SHP77 treated with DMSO at 0.1 percent for 48 hours (cell line): ENCODE results near the gene EPC1.
A peak's percentile ranks its signal among the peaks of the same experiment; 100 is the strongest.
"Not testable (repeated sequence)": the region's sequence is repeated elsewhere in the genome, so short reads cannot be mapped to it uniquely, and the experiment has no call there.

Experiments
- DNase-seq: peaks from one replicate; lab custom pipeline; 2025; lab: John Stamatoyannopoulos, UW

Gene EPC1

DNA sequence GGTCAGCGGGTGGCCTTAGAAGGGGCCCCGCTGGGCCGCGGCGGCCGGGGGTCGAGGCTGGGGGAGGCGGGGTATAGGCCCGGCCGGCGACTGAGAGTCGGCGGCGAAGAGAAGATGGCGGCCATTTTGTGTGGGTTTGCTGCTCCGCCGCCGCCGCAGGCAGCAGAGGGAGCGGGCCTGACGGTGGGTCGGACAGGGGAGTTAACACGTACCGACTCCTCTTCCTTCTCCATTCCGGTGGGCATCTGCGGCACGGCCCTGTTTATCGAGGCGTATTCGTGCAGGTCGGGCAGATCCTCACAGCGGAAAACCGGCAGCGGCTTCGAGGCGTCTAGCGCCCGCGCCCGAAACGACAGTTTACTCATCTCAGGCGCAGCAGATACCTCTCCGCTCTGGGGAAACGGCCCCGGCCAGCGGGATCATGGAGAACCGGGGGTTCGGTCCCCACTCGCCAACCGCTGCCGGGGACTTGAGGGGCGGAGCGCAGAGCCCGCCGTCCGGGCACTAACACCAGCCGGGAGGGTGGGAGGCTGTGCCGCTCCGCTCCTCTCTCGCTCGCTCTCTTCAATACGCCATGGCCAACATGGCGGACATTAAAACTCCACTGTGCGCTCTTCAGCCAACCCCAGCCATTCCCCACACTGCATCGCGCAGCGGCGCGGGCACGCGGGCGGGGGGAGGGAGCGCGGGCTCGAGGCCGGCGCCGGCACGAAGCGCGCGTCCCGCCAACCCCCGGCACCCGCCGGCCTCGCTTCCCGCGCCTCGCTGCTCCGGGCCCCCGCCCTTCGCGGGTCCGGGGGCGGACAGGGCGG is at the start of gene EPC1:
TSS of gene EPC1 (minus strand) at position 608 of the 812 bp plus-strand sequence. CDS start at position 365, 243 bp downstream.
- DNase-seq: peak; percentile 27

DNA sequence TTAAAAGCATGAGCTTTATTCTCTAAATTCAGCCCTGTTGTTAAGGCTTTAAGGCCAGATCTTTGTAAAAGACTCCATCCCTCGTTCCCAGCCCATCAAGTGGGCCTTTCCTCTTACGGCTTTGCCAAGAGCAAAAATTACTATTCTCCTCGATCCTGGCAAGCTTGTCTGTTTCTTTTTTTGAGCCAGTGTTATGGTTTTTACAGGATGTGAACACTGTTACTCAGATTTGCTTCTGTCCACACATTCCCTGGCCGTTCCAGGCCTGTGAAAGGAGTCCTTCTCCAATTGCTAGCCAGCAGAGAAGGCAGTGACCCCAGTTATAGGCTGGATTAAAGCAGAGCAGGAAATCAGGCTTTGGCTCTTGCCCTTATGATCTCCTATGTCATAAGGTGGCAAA is 47.0 kb upstream of the EPC1 start:
- DNase-seq: no peak

DNA sequence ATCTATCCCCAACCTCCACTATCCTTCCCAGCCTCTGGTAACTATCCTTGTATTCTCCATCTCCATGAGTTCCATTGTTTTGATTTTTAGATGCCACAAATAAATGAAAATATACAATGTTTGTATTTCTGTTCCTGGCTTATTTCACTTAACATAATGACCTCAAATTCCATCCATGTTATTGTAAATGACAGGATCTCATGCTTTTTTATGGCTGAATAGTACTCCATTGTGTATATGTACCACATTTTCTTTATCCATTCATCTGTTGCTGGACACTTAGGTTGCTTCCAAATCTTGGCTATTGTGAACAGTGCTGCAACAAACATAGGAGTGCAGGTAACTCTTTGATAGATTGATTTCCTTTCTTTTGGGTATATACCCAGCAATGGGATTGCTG is 45.3 kb upstream of the EPC1 start:
- not testable (repeated sequence) for DNase-seq

- DNase-seq: no peak
Observed at GRCh38 chr10:32390193-32390592, 43.2 kb upstream of the EPC1 start.

- DNase-seq: no peak
Observed at GRCh38 chr10:32388258-32389027, 41.5 kb upstream of the EPC1 start.

GRCh38 chr10:32386623-32387260 is 39.8 kb upstream of the EPC1 start:
- no peak for DNase-seq

DNA sequence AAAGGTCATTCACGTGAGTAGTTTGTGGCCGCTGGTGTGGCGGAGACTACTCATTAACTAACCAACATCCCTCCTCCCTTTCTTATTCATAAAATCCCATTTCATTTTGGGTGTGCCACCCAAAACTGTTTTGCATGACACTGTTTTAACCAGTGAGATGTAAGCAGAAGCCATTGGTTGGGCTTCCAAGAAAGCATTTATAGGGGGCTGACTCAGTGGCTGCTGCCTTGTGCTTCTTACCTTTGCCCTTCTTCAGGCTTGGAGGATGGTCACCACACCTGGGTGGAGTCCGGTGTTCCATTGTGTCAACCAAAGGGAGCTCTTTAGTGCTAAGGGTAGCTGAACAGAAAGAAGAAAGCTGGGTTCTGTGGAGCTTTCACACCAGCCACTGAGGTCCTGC is 37.2 kb upstream of the EPC1 start:
- no peak for DNase-seq

GRCh38 chr10:32381165-32381564 is 34.2 kb upstream of the EPC1 start:
- no peak for DNase-seq

DNA sequence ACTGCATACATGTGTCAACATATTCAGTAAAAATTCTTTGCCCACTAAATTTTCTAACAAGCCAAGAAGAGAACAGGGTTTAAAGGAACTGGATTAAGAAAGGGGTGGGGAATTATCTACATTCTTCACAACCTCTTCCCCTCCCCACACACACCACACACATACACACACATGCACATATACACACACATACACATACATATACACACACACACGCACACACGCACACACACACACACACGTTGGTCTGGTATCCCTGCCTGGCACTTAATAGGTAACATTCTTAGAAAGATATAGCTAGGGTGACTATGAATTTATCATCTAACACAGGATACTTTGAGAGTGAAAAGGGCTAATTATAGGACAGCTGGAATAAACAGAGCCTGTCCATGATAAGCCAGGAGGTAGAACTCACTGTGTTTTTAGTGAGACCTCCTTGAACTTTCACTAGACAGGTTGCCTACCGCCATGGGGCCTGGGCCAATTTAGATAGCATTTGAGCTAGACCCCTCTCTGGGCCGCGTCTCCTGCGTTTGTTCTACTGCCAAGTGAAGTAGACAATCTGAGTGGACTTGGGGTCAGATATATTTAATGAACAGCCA is 33.1 kb upstream of the EPC1 start:
- no peak for DNase-seq

DNA sequence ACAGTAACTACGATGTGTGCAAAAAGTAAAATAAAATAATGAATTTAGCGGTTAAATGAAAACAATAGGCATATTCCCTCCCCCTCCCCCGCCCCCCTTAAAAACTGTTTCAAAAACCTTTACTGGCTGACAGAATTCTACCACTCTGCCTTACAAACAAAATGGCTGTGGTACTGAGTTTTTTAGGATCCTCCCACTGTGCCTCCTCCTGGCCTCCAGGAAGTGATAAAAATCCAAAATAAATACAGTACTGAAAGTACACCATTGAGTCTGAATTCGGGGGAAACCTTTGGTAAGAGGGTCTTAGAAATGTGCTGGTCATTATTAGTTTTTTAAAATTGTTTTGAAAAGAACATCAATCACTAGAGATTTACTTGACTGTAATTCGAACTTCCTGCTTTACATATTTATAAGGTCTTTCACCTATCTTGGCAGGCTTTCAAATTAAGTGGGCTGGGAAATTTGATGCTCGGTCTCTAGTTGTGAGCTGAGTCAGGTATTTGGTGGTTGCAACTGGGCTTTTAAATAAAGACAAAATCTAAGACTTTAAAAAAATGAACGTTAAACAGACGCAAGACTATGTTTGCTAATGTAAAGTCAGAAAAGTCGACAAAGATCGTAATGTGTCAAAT is 32.5 kb upstream of the EPC1 start:
- peak; percentile 76 for DNase-seq

DNA sequence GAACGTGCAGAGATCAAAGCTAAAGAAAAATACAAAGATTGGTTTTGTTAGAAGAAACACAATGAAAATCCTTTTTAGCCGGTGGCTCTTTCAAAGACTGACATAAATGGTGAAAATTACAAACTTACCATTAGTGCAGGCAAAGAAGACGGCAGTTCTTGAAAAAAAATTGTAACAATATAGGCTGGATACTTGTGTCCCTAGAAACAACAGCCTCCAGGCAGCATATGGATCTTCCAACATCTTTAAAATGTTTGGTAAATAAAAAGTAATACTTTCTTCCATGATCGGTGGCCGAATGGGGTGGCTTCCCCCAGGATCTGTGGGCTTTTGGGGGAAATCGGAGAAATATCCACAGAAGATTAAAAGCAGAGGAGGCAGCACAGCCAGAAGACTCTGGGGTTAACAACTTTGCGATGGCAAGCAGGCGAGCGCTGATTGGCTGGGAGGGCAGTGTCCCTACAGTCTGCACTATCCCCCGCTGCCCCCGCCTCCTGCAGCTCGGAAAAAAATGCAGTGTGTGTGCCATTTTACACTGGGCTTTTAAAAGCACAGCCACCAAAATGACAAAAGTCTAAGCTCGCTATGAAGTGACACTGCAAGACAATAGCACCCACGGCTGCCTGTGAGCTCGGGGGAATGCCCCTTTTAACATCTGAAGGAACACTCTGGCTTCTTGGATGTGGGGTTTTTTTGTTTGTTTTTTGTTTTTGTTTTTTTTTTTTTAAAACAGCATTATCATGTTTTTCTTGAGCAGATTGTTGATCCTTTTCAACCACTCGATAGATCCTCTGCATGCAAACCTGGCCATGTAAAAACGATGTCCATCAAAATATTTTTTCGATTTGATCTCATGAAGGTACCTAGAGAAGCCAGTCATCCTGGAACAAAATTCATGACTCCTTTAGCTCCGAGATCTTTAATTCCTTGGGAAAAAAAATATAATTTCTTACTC is 31.7 kb upstream of the EPC1 start:
- DNase-seq: peak; percentile 83

GRCh38 chr10:32377458-32378259 is 30.7 kb upstream of the EPC1 start:
- DNase-seq: peak; percentile 79

DNA sequence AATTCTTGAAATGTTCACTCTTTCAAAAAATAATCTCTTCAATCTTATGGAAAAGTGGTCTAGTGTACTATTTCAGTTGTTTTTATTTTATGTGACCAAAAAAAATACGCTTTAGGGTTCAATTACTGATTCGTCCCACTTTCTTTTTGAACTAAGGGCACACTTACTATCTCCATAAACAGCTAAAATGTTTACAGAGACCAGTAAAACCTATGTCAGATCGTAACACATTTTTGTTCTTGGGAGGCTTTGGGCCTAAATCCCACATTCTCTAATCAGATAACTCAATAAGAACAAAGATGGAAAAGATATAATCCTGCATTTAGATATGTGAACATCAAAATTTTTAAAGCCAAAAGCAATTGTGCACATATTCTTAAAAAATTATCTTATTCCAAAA is 29.8 kb upstream of the EPC1 start:
- no peak for DNase-seq

DNA sequence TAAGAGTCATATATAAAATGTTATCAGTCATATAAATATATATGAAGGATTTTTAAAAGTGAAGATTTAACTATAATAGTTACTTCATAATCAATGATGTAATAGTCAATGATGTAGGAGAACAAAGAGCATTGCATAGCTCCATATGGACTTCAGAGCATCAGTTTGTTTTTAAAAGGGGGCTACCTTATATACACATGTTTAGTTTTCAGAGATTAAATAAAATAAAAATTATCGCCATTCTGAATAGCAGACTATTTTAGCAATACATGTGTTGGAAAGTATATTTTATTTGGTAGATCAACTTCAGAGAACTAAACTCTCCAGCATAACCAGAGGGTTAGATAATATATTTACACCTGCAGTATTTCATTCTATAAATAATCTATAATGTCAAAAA is 29.1 kb upstream of the EPC1 start:
- DNase-seq: no peak

GRCh38 chr10:32375631-32376030 is 28.7 kb upstream of the EPC1 start:
- DNase-seq: no peak

GRCh38 chr10:32374605-32375004 is 27.6 kb upstream of the EPC1 start:
- DNase-seq: no peak

GRCh38 chr10:32373496-32373895 is 26.5 kb upstream of the EPC1 start:
- DNase-seq: no peak

- DNase-seq: no peak
Observed at GRCh38 chr10:32373031-32373430, 26.1 kb upstream of the EPC1 start.

DNA sequence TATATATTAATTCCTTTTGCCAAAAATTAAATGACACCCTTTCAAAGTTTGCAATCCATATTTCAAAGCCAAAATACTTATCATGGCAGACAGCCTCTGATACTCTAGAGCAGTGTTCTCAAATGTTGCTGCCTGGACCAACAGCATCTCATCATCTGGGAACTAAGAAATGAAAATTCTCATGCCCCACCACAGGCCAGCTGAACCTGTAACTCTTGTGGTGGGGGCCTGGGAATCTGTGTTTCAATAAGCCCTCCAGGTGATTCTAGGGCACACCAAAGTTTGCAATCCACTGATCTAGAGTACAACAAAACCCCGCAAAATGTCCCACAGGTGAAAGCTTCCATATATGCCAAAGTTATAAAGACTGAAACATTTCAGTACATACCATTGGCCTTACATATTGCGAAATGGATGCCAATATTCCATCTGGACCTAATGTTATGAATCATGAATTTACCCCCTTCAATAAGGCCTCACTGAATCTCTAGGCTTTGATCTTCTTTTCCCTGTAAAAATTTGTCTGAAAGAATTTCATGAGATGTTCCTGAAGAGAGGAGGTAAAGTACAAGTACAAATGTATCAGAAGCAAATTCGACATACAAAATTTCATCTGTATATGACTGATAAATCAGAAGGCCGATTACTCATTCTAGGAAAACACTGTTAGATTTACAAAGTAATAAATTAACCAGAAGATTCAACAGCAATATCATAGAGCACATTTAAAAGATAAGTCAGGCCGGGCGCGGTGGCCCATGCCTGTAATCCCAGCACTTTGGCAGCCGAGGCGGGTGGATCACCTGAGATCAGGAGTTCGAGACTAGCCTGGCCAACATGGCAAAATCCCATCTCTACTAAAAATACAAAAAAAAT is 25.3 kb upstream of the EPC1 start:
- no peak for DNase-seq
